K562 (cell line): Measurements from ENCODE around the gene GGNBP2. TPM values are rescaled to one million over a fixed set of nuclear protein-coding genes. Genes with fewer than 3 reads are reported as not detected.

ENCODE experiments used
- ATF7 ChIP-seq: fragments of 450-650 bp; IDR thresholded peaks from 2 replicates; pipeline ENCODE4 v1.7.1; 2014; ENCODE audit warnings: mild to moderate bottlenecking, moderate library complexity
- CREBBP ChIP-seq: IDR thresholded peaks from one replicate; pipeline ENCODE4 v1.6.1; 2012; ENCODE audit warnings: low read depth, mild to moderate bottlenecking, control low read depth, inconsistent platforms, low read length
- HMG20B ChIP-seq: fragments of 250-450 bp; sonication (Bioruptor Pico); IDR thresholded peaks from 2 replicates; pipeline ENCODE4 v1.5.0; 2021; ENCODE audit warnings: mild to moderate bottlenecking
- RBM22 ChIP-seq: fragments of 200-400 bp; formaldehyde crosslinking; IDR thresholded peaks from 2 replicates; pipeline ENCODE4 v1.6.1; 2018; ENCODE audit warnings: low read length, low read depth; ENCODE audit not compliant: poor library complexity, severe bottlenecking
- TAF9B ChIP-seq: fragments of 450-650 bp; IDR thresholded peaks from 2 replicates; pipeline ENCODE4 v1.6.1; 2018; ENCODE audit warnings: mild to moderate bottlenecking; ENCODE audit not compliant: partially characterized antibody
- TRIM28 ChIP-seq: fragments of 450-650 bp; IDR thresholded peaks from 2 replicates; pipeline ENCODE4 v1.6.1; 2017
- TSC22D4 ChIP-seq: fragments of 450-650 bp; IDR thresholded peaks from 2 replicates; pipeline ENCODE4 v1.6.1; 2016; ENCODE audit warnings: missing genetic modification characterization, missing biosample characterization, control low read depth
- ZNF263 ChIP-seq: sonication (generic); formaldehyde crosslinking; IDR thresholded peaks from 2 replicates; pipeline ENCODE4 v1.8.0; 2022; ENCODE audit warnings: mild to moderate bottlenecking, missing genetic modification reagents, borderline replicate concordance
- ZNF699 ChIP-seq: fragments of 250-450 bp; sonication (Bioruptor Pico); IDR thresholded peaks from 2 replicates; pipeline ENCODE4 v1.8.0; 2021; ENCODE audit warnings: mild to moderate bottlenecking, moderate library complexity; ENCODE audit not compliant: insufficient replicate concordance
- polyA plus RNA-seq, 8 experiments: library from polyadenylated mRNA; depleted of rRNA in 4 of 8; stranded (reverse) in 5 of 8; unstranded in 3 of 8; fragments of >200 nt; fragmentation: Nextera tagmentation in 2 of 8; fragmentation: Illumina TruSeq in 1 of 8; extraction: Ambion mirVana in 2 of 8; extraction: Trizol in 1 of 8; gene quantifications; 2 replicates each; pipeline versions ENCODE4 v1.2.1 to v1.2.3, GENCODE V29; 2011 to 2014; ENCODE audit warnings: inconsistent platforms in 1 of 8, missing spikeins in 1 of 8
- total RNA-seq, 7 experiments: library from RNA; depleted of rRNA in 6 of 7; stranded (reverse); fragments of >200 nt in 6 of 7; fragmentation: Illumina TruSeq in 2 of 7; extraction: Trizol in 2 of 7; gene quantifications; 2 replicates each; pipeline versions ENCODE4 v1.2.1 to v1.2.3, GENCODE V29; 2011 to 2021; ENCODE audit warnings: low replicate concordance in 1 of 7
- TF ChIP-seq, protein P1 (sequence below): fragments of 450-650 bp; IDR thresholded peaks from 2 replicates; pipeline ENCODE4 v1.6.1; 2017; ENCODE audit warnings: mild to moderate bottlenecking, moderate library complexity
- TF ChIP-seq, protein P2 (sequence below): fragments of 200-400 bp; formaldehyde crosslinking; IDR thresholded peaks from 2 replicates; pipeline ENCODE4 v1.6.1; 2017; ENCODE audit warnings: mild to moderate bottlenecking, low read depth, low read length, moderate library complexity
- TF ChIP-seq, protein P3 (sequence below): IDR thresholded peaks from 2 replicates; pipeline ENCODE4 v1.6.1; 2016; ENCODE audit warnings: missing genetic modification characterization, missing compliant biosample characterization

Gene GGNBP2
- total and polyA plus RNA-seq, 9 of the 15 experiments (the other 6 are each of a cell fraction or from before 2014, with no cell fraction given), result 35.7 to 96.6 (median 64.1) TPM

DNA sequence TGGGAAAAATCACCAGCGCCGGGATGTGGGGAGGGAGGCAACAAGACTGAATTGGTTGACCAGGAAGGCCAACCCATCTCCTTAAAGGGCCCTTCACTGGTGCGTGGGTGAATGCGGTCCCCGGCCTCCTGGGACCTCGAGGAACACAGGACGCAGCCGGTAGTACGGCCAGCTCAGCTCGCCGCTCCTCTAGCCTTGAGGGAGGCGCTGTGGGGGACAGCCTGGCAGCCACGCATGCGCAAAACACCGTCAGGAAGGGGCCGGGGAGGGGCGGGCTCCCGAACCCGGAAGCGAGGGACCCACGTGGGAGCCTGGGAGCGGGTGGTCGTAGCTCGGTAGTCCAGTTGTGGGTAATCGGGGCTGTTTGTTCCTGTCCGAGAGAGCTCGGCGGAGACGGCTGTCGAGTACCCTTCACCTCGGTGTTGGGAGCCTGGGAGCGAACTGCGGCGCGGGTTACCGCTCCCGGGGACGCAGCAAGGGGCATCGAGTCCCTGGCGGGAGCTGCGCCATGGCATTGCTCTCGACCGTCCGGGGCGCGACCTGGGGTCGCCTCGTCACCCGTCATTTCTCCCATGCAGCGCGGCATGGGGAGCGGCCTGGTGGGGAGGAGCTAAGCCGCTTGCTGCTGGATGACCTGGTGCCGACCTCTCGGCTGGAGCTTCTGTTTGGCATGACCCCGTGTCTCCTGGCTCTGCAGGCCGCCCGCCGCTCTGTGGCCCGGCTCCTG lies 56.7 kb downstream of the GGNBP2 start, which contains the start of gene MRM1 (continued):
- peak; percentile 44; the same call in 1 of the 2 replicates for TF ChIP-seq HMG20B (CRISPR knock-in tag)
- TF ChIP-seq ATF7, result 0 out of 2 replicates have a peak, but pooled peaks have one; percentile 34
- TF ChIP-seq RBM22, result peak; percentile 40
- TF ChIP-seq, protein P1, sequence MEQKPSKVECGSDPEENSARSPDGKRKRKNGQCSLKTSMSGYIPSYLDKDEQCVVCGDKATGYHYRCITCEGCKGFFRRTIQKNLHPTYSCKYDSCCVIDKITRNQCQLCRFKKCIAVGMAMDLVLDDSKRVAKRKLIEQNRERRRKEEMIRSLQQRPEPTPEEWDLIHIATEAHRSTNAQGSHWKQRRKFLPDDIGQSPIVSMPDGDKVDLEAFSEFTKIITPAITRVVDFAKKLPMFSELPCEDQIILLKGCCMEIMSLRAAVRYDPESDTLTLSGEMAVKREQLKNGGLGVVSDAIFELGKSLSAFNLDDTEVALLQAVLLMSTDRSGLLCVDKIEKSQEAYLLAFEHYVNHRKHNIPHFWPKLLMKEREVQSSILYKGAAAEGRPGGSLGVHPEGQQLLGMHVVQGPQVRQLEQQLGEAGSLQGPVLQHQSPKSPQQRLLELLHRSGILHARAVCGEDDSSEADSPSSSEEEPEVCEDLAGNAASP, result no peak
- TF ChIP-seq CREBBP, result no peak
- TF ChIP-seq, protein P2, sequence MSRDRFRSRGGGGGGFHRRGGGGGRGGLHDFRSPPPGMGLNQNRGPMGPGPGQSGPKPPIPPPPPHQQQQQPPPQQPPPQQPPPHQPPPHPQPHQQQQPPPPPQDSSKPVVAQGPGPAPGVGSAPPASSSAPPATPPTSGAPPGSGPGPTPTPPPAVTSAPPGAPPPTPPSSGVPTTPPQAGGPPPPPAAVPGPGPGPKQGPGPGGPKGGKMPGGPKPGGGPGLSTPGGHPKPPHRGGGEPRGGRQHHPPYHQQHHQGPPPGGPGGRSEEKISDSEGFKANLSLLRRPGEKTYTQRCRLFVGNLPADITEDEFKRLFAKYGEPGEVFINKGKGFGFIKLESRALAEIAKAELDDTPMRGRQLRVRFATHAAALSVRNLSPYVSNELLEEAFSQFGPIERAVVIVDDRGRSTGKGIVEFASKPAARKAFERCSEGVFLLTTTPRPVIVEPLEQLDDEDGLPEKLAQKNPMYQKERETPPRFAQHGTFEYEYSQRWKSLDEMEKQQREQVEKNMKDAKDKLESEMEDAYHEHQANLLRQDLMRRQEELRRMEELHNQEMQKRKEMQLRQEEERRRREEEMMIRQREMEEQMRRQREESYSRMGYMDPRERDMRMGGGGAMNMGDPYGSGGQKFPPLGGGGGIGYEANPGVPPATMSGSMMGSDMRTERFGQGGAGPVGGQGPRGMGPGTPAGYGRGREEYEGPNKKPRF, result no peak
- TF ChIP-seq ZNF263 (CRISPR knock-in tag), result peak; percentile 49; the same call in 1 of the 2 replicates
- no peak for TF ChIP-seq TRIM28
- TF ChIP-seq ZNF699 (CRISPR knock-in tag), result no peak
- no peak for TF ChIP-seq TSC22D4 (tag)
- TF ChIP-seq TAF9B, result no peak
- TF ChIP-seq, protein P3, sequence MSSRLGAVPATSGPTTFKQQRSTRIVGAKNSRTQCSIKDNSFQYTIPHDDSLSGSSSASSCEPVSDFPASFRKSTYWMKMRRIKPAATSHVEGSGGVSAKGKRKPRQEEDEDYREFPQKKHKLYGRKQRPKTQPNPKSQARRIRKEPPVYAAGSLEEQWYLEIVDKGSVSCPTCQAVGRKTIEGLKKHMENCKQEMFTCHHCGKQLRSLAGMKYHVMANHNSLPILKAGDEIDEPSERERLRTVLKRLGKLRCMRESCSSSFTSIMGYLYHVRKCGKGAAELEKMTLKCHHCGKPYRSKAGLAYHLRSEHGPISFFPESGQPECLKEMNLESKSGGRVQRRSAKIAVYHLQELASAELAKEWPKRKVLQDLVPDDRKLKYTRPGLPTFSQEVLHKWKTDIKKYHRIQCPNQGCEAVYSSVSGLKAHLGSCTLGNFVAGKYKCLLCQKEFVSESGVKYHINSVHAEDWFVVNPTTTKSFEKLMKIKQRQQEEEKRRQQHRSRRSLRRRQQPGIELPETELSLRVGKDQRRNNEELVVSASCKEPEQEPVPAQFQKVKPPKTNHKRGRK (tag), result no peak
